ENCODE measurements around the gene BICRAL.
"Not testable (repeated sequence)": the region's sequence is repeated elsewhere in the genome, so short reads cannot be mapped to it uniquely, and the experiment has no call there.

Gene BICRAL

GRCh38 chr6:42795651-42796050 is 13.8 kb downstream of the BICRAL start:
- H4K20me1 ChIP-seq (ENCODE audit: control insufficient read depth, insufficient read depth, low read depth, low read length) = no peaks in the 10 kb centered on the region
- TF ChIP-seq, protein P1, sequence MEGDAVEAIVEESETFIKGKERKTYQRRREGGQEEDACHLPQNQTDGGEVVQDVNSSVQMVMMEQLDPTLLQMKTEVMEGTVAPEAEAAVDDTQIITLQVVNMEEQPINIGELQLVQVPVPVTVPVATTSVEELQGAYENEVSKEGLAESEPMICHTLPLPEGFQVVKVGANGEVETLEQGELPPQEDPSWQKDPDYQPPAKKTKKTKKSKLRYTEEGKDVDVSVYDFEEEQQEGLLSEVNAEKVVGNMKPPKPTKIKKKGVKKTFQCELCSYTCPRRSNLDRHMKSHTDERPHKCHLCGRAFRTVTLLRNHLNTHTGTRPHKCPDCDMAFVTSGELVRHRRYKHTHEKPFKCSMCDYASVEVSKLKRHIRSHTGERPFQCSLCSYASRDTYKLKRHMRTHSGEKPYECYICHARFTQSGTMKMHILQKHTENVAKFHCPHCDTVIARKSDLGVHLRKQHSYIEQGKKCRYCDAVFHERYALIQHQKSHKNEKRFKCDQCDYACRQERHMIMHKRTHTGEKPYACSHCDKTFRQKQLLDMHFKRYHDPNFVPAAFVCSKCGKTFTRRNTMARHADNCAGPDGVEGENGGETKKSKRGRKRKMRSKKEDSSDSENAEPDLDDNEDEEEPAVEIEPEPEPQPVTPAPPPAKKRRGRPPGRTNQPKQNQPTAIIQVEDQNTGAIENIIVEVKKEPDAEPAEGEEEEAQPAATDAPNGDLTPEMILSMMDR (IDR thresholded peaks at IDR 0.05; ENCODE audit: low read depth, low read length, poor library complexity, severe bottlenecking) = no peak
- TF ChIP-seq EZH2phosphoT487 (IDR thresholded peaks at IDR 0.05; ENCODE audit: borderline replicate concordance, low read length) = no peak
- no peak overlapping the region for H3K4me3 ChIP-seq (ENCODE audit: low read length)
- peaks cover 3% of the 10 kb centered on the region for H3K36me3 ChIP-seq (ENCODE audit: control insufficient read depth, low read length)
- no peak overlapping the region for H3K4me2 ChIP-seq (ENCODE audit: low read length)
- H3K79me2 ChIP-seq (ENCODE audit: control insufficient read depth, low read length) = peaks cover 16% of the 10 kb centered on the region
- no peaks in the 10 kb centered on the region for H3K27me3 ChIP-seq (ENCODE audit: control insufficient read depth, low read length)
- no peak overlapping the region for H3K27ac ChIP-seq (ENCODE audit: low read depth, low read length)
- peaks cover 4% of the 10 kb centered on the region; the same call in 1 of the 2 replicates for H3K4me1 ChIP-seq (ENCODE audit: control insufficient read depth, low read length)
- no peaks in the 10 kb centered on the region for H3K9me2 ChIP-seq (replicated peaks; ENCODE audit: control insufficient read depth, low read length)
- peaks cover 15% of the 10 kb centered on the region for H3F3A ChIP-seq (ENCODE audit: control insufficient read depth, insufficient read depth)
- no peaks in the 10 kb centered on the region for H3K9me3 ChIP-seq (ENCODE audit: control insufficient read depth, insufficient read depth, low read length)

DNA sequence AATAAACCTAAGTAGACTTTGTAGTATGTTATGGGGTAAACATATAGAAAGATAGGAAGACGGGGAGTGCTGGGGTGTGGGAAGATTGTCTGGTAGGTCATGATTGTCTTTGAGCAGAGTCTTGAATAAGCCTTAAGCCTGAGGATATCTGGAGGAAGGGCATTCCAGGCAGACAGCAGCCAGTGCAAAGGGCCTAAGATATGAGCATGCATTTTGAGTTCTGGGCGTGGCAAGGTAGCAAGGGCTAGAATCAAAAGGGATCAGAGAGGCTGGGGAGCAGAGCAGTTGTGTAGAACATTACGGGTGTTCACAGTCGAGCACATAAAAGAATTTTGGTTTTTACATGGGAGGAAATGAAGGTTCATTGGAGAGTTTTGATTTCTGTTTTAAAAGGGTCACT is 14.3 kb downstream of the BICRAL start:
- Histone ChIP-seq H3K27ac (ENCODE audit: low read depth, low read length) (no peak overlapping the region), H3K79me2 (ENCODE audit: control insufficient read depth, low read length) (peaks cover 10% of the 10 kb centered on the region), H3K4me2 (ENCODE audit: low read length) (no peak overlapping the region), H3K9me3 (ENCODE audit: control insufficient read depth, insufficient read depth, low read length) (no peaks in the 10 kb centered on the region), H3K4me1 (ENCODE audit: control insufficient read depth, low read length) (0 out of 2 replicates have a peak, but pooled peaks cover 3% of the 10 kb centered on the region), H3F3A (ENCODE audit: control insufficient read depth, insufficient read depth) (peaks cover 9% of the 10 kb centered on the region), H4K20me1 (ENCODE audit: control insufficient read depth, insufficient read depth, low read depth, low read length) (no peaks in the 10 kb centered on the region), H3K4me3 (ENCODE audit: low read length) (no peak overlapping the region), H3K9me2 (replicated peaks; ENCODE audit: control insufficient read depth, low read length) (no peaks in the 10 kb centered on the region), H3K36me3 (ENCODE audit: control insufficient read depth, low read length) (no peaks in the 10 kb centered on the region; the same call in 1 of the 2 replicates), H3K27me3 (ENCODE audit: control insufficient read depth, low read length) (no peaks in the 10 kb centered on the region)
- TF ChIP-seq, protein P1 (IDR thresholded peaks at IDR 0.05; ENCODE audit: low read depth, low read length, poor library complexity, severe bottlenecking) = no peak
- TF ChIP-seq EZH2phosphoT487 (IDR thresholded peaks at IDR 0.05; ENCODE audit: borderline replicate concordance, low read length) = no peak

DNA sequence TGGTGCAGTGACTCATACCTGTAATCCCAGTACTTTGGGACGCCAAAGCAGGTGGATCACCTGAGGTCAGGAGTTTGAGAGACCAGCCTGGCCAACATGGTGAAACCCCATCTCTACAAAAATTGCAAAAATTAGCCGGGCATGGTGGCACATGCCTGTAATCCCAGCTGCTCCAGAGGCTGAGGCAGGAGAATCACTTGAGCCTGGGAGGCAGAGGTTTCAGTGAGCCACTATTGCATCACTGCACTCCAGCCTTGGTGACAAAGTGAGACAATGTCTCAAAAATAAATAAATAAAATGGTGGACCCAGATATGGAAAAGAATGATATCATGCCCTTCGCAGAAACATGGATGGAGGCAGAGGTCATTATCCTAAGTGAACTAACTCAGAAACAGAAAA is 15.8 kb downstream of the BICRAL start:
- not testable (repeated sequence) for H4K20me1 ChIP-seq (ENCODE audit: control insufficient read depth, insufficient read depth, low read depth, low read length); H3K4me1 ChIP-seq (ENCODE audit: control insufficient read depth, low read length); H3K27ac ChIP-seq (ENCODE audit: low read depth, low read length); H3K9me3 ChIP-seq (ENCODE audit: control insufficient read depth, insufficient read depth, low read length); H3K4me3 ChIP-seq (ENCODE audit: low read length); H3K36me3 ChIP-seq (ENCODE audit: control insufficient read depth, low read length); H3K27me3 ChIP-seq (ENCODE audit: control insufficient read depth, low read length); H3K4me2 ChIP-seq (ENCODE audit: low read length); H3K79me2 ChIP-seq (ENCODE audit: control insufficient read depth, low read length); H3K9me2 ChIP-seq (replicated peaks; ENCODE audit: control insufficient read depth, low read length); H3F3A ChIP-seq (ENCODE audit: control insufficient read depth, insufficient read depth)

DNA sequence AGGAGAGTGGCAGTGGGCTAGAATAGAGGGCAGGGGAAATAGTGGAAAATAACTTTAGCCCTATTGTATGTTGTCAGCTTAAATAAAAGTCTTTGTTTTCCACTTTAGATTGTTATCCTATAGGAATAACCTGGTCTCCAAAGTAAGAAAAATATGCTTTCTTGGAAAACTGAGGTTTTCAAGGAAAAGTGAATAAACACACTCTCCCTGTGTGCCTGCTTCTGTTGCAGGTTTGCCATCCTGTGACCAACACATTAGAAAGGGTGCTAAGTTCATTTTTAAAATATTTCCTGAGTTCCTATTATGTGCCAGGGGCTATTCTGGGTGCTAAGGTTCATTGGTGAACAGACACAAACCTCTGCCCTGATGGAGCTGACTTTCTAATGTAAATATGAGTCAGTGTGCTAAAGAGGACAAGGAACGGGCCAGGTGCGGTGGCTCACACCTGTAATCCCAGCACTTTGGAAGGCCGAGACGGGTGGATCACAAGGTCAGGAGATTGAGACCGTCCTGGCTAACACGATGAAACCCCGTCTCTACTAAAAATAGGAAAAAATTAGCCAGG is 23.5 kb downstream of the BICRAL start:
- H3K4me1 ChIP-seq (ENCODE audit: control insufficient read depth, low read length) = no peaks in the 10 kb centered on the region
- peaks cover 11% of the 10 kb centered on the region for H3K79me2 ChIP-seq (ENCODE audit: control insufficient read depth, low read length)
- H3K4me3 ChIP-seq (ENCODE audit: low read length) = no peak overlapping the region
- no peak overlapping the region for H3K4me2 ChIP-seq (ENCODE audit: low read length)
- no peak overlapping the region for H3K27ac ChIP-seq (ENCODE audit: low read depth, low read length)
- TF ChIP-seq, protein P1 (IDR thresholded peaks at IDR 0.05; ENCODE audit: low read depth, low read length, poor library complexity, severe bottlenecking) = no peak
- TF ChIP-seq EZH2phosphoT487 (IDR thresholded peaks at IDR 0.05; ENCODE audit: borderline replicate concordance, low read length) = no peak
- no peaks in the 10 kb centered on the region for H3K27me3 ChIP-seq (ENCODE audit: control insufficient read depth, low read length)
- H4K20me1 ChIP-seq (ENCODE audit: control insufficient read depth, insufficient read depth, low read depth, low read length) = no peaks in the 10 kb centered on the region
- H3K9me2 ChIP-seq (replicated peaks; ENCODE audit: control insufficient read depth, low read length) = no peaks in the 10 kb centered on the region
- no peaks in the 10 kb centered on the region for H3K9me3 ChIP-seq (ENCODE audit: control insufficient read depth, insufficient read depth, low read length)
- H3K36me3 ChIP-seq (ENCODE audit: control insufficient read depth, low read length) = no peaks in the 10 kb centered on the region; the same call in 1 of the 2 replicates
- H3F3A ChIP-seq (ENCODE audit: control insufficient read depth, insufficient read depth) = no peaks in the 10 kb centered on the region

DNA sequence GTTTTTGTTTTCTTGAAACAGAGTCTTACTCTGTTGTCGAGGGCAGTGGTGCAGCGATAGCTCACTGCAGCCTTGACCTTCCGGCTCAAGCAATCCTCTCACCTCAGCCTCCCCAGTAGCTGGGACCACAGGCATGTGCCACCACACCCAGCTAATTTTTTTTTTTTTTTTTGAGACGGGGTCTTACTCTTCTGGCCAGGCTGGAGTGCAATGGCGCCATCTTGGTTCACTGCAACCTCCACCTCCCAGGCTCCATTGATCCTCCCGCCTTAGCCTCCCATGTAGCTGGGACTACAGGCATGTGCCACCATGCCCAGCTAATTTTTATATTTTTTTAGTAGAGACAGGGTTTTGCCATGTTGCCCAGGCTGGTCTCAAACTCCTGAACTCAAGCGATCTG is 24.5 kb downstream of the BICRAL start:
- not testable (repeated sequence) for H3F3A ChIP-seq (ENCODE audit: control insufficient read depth, insufficient read depth); H3K9me3 ChIP-seq (ENCODE audit: control insufficient read depth, insufficient read depth, low read length); H3K27me3 ChIP-seq (ENCODE audit: control insufficient read depth, low read length); H3K4me3 ChIP-seq (ENCODE audit: low read length); H3K9me2 ChIP-seq (replicated peaks; ENCODE audit: control insufficient read depth, low read length); H4K20me1 ChIP-seq (ENCODE audit: control insufficient read depth, insufficient read depth, low read depth, low read length); H3K4me1 ChIP-seq (ENCODE audit: control insufficient read depth, low read length); H3K27ac ChIP-seq (ENCODE audit: low read depth, low read length); H3K36me3 ChIP-seq (ENCODE audit: control insufficient read depth, low read length); H3K4me2 ChIP-seq (ENCODE audit: low read length)
- peaks cover 11% of the 10 kb centered on the region for H3K79me2 ChIP-seq (ENCODE audit: control insufficient read depth, low read length)
